Measurements from ENCODE around the gene ETNK1. TPM values are rescaled to one million over a fixed set of nuclear protein-coding genes. Genes with fewer than 3 reads are reported as not detected.

ETNK1 gene
- 44.8 and 58.5 TPM in 2 replicates for total RNA-seq
- 19.0 and 21.9 TPM in 2 replicates for polyA plus RNA-seq

- TF ChIP-seq EZH2 (IDR thresholded peaks at IDR 0.05; ENCODE audit: borderline replicate concordance) (no peak), CTCF (IDR thresholded peaks at IDR 0.05; ENCODE audit: poor library complexity) (no peak), EZH2phosphoT487 (IDR thresholded peaks at IDR 0.05; ENCODE audit: low read depth, severe bottlenecking, unreplicated experiment) (no peak)
- Histone ChIP-seq H3K4me3 (peak within 1 kb of the TSS; percentile 52), H3K9me2 (replicated peaks; ENCODE audit: insufficient read depth) (no peaks in the 10 kb centered on the region), H2AFZ (peak within 1 kb of the TSS; percentile 80), H3K27ac (peak within 1 kb of the TSS; percentile 96), H4K20me1 (ENCODE audit: insufficient read depth, poor library complexity, severe bottlenecking) (peaks cover 15% of the 10 kb centered on the region), H3K79me2 (peaks cover 50% of the 10 kb centered on the region), H3K4me1 (ENCODE audit: insufficient read depth) (peaks cover 15% of the 10 kb centered on the region), H3K9me3 (ENCODE audit: low read depth) (no peaks in the 10 kb centered on the region), H3K4me2 (peak within 1 kb of the TSS; percentile 75), H3K36me3 (replicated peaks; ENCODE audit: insufficient read depth, low read depth) (no peaks in the 10 kb centered on the region), H3K27me3 (no peaks in the 10 kb centered on the region)
- peak; percentile 97 for DNase-seq (ENCODE audit: low spot score)
- under 1% methylated on average over 55 of the region's 71 CpGs for WGBS (ENCODE audit: low lambda C conversion rate, missing lambda C conversion rate)
Measured at GRCh38 chr12:22624870-22625761, at the start of gene ETNK1. Gene ETNK1, plus strand, starts transcription at chr12:22625171. Its CDS starts 260 bp downstream, at chr12:22625431.

GRCh38 chr12:22576065-22576464 lies 48.9 kb upstream of the ETNK1 start:
- no peak overlapping the region for H3K4me3 ChIP-seq
- WGBS (ENCODE audit: low lambda C conversion rate, missing lambda C conversion rate) = 84% methylated on average over 1 of the region's 1 CpG
- DNase-seq (ENCODE audit: low spot score) = no peak

GRCh38 chr12:22576473-22576872 lies 48.5 kb upstream of the ETNK1 start:
- Histone ChIP-seq H3K9me3 (ENCODE audit: low read depth) (no peaks in the 10 kb centered on the region), H3K27ac (no peak overlapping the region), H3K79me2 (no peaks in the 10 kb centered on the region), H3K9me2 (replicated peaks; ENCODE audit: insufficient read depth) (no peaks in the 10 kb centered on the region), H4K20me1 (ENCODE audit: insufficient read depth, poor library complexity, severe bottlenecking) (no peaks in the 10 kb centered on the region), H3K4me1 (ENCODE audit: insufficient read depth) (no peaks in the 10 kb centered on the region), H3K36me3 (replicated peaks; ENCODE audit: insufficient read depth, low read depth) (no peaks in the 10 kb centered on the region), H3K4me2 (no peak overlapping the region), H3K27me3 (no peaks in the 10 kb centered on the region), H2AFZ (no peak overlapping the region), H3K4me3 (no peak overlapping the region)
- DNase-seq (ENCODE audit: low spot score) = no peak
- TF ChIP-seq CTCF (IDR thresholded peaks at IDR 0.05; ENCODE audit: poor library complexity) (no peak), EZH2phosphoT487 (IDR thresholded peaks at IDR 0.05; ENCODE audit: low read depth, severe bottlenecking, unreplicated experiment) (no peak), EZH2 (IDR thresholded peaks at IDR 0.05; ENCODE audit: borderline replicate concordance) (no peak)
- 74% methylated on average over 2 of the region's 2 CpGs for WGBS (ENCODE audit: low lambda C conversion rate, missing lambda C conversion rate)

More at GRCh38 chr12:22576065-22576464, 48.9 kb upstream of the ETNK1 start:
- H3K4me1 ChIP-seq (ENCODE audit: insufficient read depth) = no peaks in the 10 kb centered on the region
- no peaks in the 10 kb centered on the region for H3K79me2 ChIP-seq
- no peak overlapping the region for H3K27ac ChIP-seq
- no peak overlapping the region for H3K4me2 ChIP-seq
- H3K36me3 ChIP-seq (replicated peaks; ENCODE audit: insufficient read depth, low read depth) = no peaks in the 10 kb centered on the region
- H3K9me2 ChIP-seq (replicated peaks; ENCODE audit: insufficient read depth) = no peaks in the 10 kb centered on the region
- no peaks in the 10 kb centered on the region for H3K9me3 ChIP-seq (ENCODE audit: low read depth)
- no peaks in the 10 kb centered on the region for H3K27me3 ChIP-seq
- TF ChIP-seq CTCF (IDR thresholded peaks at IDR 0.05; ENCODE audit: poor library complexity) (no peak), EZH2 (IDR thresholded peaks at IDR 0.05; ENCODE audit: borderline replicate concordance) (no peak), EZH2phosphoT487 (IDR thresholded peaks at IDR 0.05; ENCODE audit: low read depth, severe bottlenecking, unreplicated experiment) (no peak)
- H2AFZ ChIP-seq = no peak overlapping the region
- no peaks in the 10 kb centered on the region for H4K20me1 ChIP-seq (ENCODE audit: insufficient read depth, poor library complexity, severe bottlenecking)
